ENCODE measurements around the gene CD96. TPM values are rescaled to one million over a fixed set of nuclear protein-coding genes. Genes with fewer than 3 reads are reported as not detected.
"Not testable (repeated sequence)": the region's sequence is repeated elsewhere in the genome, so short reads cannot be mapped to it uniquely, and the experiment has no call there.

The CD96 gene
- total and polyA plus RNA-seq, 7 experiments from 2014 or later: 142 to 309 (median 205) TPM

- Histone ChIP-seq H3K4me1 (ENCODE audit: control insufficient read depth in 2 of 2, insufficient read depth in 2 of 2, low read length in 2 of 2) (peaks cover 21 to 32% of the 10 kb centered on the region in 2 donors), H3K36me3 (ENCODE audit: control insufficient read depth in 2 of 3, insufficient read depth in 3 of 3, low read length in 3 of 3) (peaks cover 3 to 10% (median 5%) of the 10 kb centered on the region in 3 experiments), H3K4me3 (ENCODE audit: low read length) (no peak overlapping the region), H3K9me3 (ENCODE audit: control insufficient read depth in 2 of 3, low read length in 3 of 3) (no peaks in the 10 kb centered on the region), H3K27me3 (ENCODE audit: control insufficient read depth in 2 of 2, insufficient read depth in 2 of 2, low read length in 2 of 2) (no peaks in the 10 kb centered on the region), H3K27ac (ENCODE audit: low read depth, low read length) (no peak overlapping the region)
- H3K4me3 Mint-ChIP-seq: peak overlapping the region in 1 of 10 donors; percentile 16
- CTCF ChIA-PET: interaction anchor here (0.7 kb wide), 1 partner anchor 40 kb away, joined by 4 read pairs; no protein-coding TSS in a partner anchor
- POLR2A ChIA-PET: no interaction called here
- H3K27ac Mint-ChIP-seq: peak overlapping the region in 2 of 9 donors; percentile 8 to 50
- DNase-seq: no peak
- no peak for ATAC-seq
- H3K36me3 Mint-ChIP-seq: peaks cover 0 to 66% (median 13%) of the 10 kb centered on the region in 5 donors
- intact Hi-C loops (cut with micrococcal nuclease): loop anchor here (10.0 kb wide), 3 partner anchors 946 to 1884 kb away; partner anchors contain the start of genes ATG3 (in 1 of the 2) and SLC35A5 (in 1 of the 2)
- peaks cover 22 to 61% (median 47%) of the 10 kb centered on the region in 7 donors for H3K4me1 Mint-ChIP-seq
- H3K9me3 Mint-ChIP-seq: peaks cover 0 to 3% (median 0%) of the 10 kb centered on the region in 11 donors
- no peaks in the 10 kb centered on the region for H3K27me3 Mint-ChIP-seq
These were observed 76.9 kb downstream of the CD96 start for GRCh38 chr3:111618945-111619344.

- ChIA-PET CTCF (interaction anchor here (0.5 kb wide), 1 partner anchor 1656 kb away, joined by 3 read pairs; no protein-coding TSS in a partner anchor), POLR2A (no interaction called here)
- Histone ChIP-seq H3K9me3 (ENCODE audit: control insufficient read depth in 2 of 3, low read length in 3 of 3) (no peaks in the 10 kb centered on the region), H3K27ac (ENCODE audit: low read depth, low read length) (no peak overlapping the region), H3K4me3 (ENCODE audit: low read length) (no peak overlapping the region), H3K4me1 (ENCODE audit: control insufficient read depth in 2 of 2, insufficient read depth in 2 of 2, low read length in 2 of 2) (peaks cover 21 to 32% of the 10 kb centered on the region in 2 donors), H3K27me3 (ENCODE audit: control insufficient read depth in 2 of 2, insufficient read depth in 2 of 2, low read length in 2 of 2) (no peaks in the 10 kb centered on the region), H3K36me3 (ENCODE audit: control insufficient read depth in 2 of 3, insufficient read depth in 3 of 3, low read length in 3 of 3) (peaks cover 6 to 19% (median 14%) of the 10 kb centered on the region in 3 experiments)
- Mint-ChIP-seq H3K36me3 (peaks cover 7 to 66% (median 15%) of the 10 kb centered on the region in 5 donors), H3K27me3 (no peaks in the 10 kb centered on the region), H3K9me3 (peaks cover 0 to 6% (median 0%) of the 10 kb centered on the region in 11 donors), H3K4me1 (peaks cover 19 to 55% (median 42%) of the 10 kb centered on the region in 7 donors), H3K4me3 (no peak overlapping the region), H3K27ac (no peak overlapping the region)
- intact Hi-C loops (cut with micrococcal nuclease): loop anchor here (2.0 to 10.0 kb wide), 4 partner anchors 15 to 1885 kb away; partner anchors contain the start of genes ATG3 (in 1 of the 2) and SLC35A5 (in 1 of the 2)
- DNase-seq: no peak
- no peak for ATAC-seq
These were observed 77.8 kb downstream of the CD96 start for GRCh38 chr3:111619833-111620232.

- Histone ChIP-seq H3K4me3 (ENCODE audit: low read length) (no peak overlapping the region), H3K36me3 (ENCODE audit: control insufficient read depth in 2 of 3, insufficient read depth in 3 of 3, low read length in 3 of 3) (peaks cover 8 to 23% (median 15%) of the 10 kb centered on the region in 3 experiments), H3K4me1 (ENCODE audit: control insufficient read depth in 2 of 2, insufficient read depth in 2 of 2, low read length in 2 of 2) (peaks cover 11 to 16% of the 10 kb centered on the region in 2 donors), H3K9me3 (ENCODE audit: control insufficient read depth in 2 of 3, low read length in 3 of 3) (no peaks in the 10 kb centered on the region), H3K27me3 (ENCODE audit: control insufficient read depth in 2 of 2, insufficient read depth in 2 of 2, low read length in 2 of 2) (no peaks in the 10 kb centered on the region), H3K27ac (ENCODE audit: low read depth, low read length) (no peak overlapping the region)
- Mint-ChIP-seq H3K4me1 (peaks cover 7 to 38% (median 25%) of the 10 kb centered on the region in 7 donors), H3K27ac (no peak overlapping the region), H3K9me3 (peaks cover 0 to 8% (median 0%) of the 10 kb centered on the region in 11 donors), H3K4me3 (no peak overlapping the region), H3K27me3 (no peaks in the 10 kb centered on the region), H3K36me3 (peaks cover 9 to 62% (median 28%) of the 10 kb centered on the region in 5 donors)
- POLR2A ChIA-PET: no interaction called here
- peak; percentile 32 for ATAC-seq
- DNase-seq: peak in 1 of 9 donors; percentile 8
- intact Hi-C loops (cut with micrococcal nuclease): loop anchor here in 1 of 2 donors (2.0 kb wide), 1 partner anchor 17 kb away; no protein-coding TSS in a partner anchor
- CTCF ChIA-PET: interaction anchor here (1.0 kb wide), 1 partner anchor 113 kb away, joined by 3 read pairs; no protein-coding TSS in a partner anchor
These were observed 79.5 kb downstream of the CD96 start for GRCh38 chr3:111621535-111621934.

- ChIA-PET CTCF (no interaction called here), POLR2A (no interaction called here)
- ATAC-seq: no peak
- peaks cover 1 to 38% (median 11%) of the 10 kb centered on the region in 11 donors for H3K9me3 Mint-ChIP-seq
- peaks cover 37 to 83% (median 68%) of the 10 kb centered on the region in 5 donors for H3K36me3 Mint-ChIP-seq
- H3K9me3 ChIP-seq (ENCODE audit: control insufficient read depth in 2 of 3, low read length in 3 of 3): no peaks in the 10 kb centered on the region
- no peaks in the 10 kb centered on the region for H3K27me3 Mint-ChIP-seq
- no peaks in the 10 kb centered on the region for H3K27me3 ChIP-seq (ENCODE audit: control insufficient read depth in 2 of 2, insufficient read depth in 2 of 2, low read length in 2 of 2)
- no peak overlapping the region for H3K4me3 Mint-ChIP-seq
- no peak overlapping the region for H3K4me3 ChIP-seq (ENCODE audit: low read length)
- no peaks in the 10 kb centered on the region for H3K4me1 ChIP-seq (ENCODE audit: control insufficient read depth in 2 of 2, insufficient read depth in 2 of 2, low read length in 2 of 2)
- peaks cover 18 to 42% (median 21%) of the 10 kb centered on the region in 3 experiments for H3K36me3 ChIP-seq (ENCODE audit: control insufficient read depth in 2 of 3, insufficient read depth in 3 of 3, low read length in 3 of 3)
- no peak for DNase-seq
- peaks cover 0 to 22% (median 14%) of the 10 kb centered on the region in 7 donors for H3K4me1 Mint-ChIP-seq
- intact Hi-C loops (cut with micrococcal nuclease): no loop called here
- no peak overlapping the region for H3K27ac ChIP-seq (ENCODE audit: low read depth, low read length)
- no peak overlapping the region for H3K27ac Mint-ChIP-seq
These were observed 85.1 kb downstream of the CD96 start for GRCh38 chr3:111627092-111627491.

GRCh38 chr3:111629018-111629417 lies 87.0 kb downstream of the CD96 start:
- H3K27ac ChIP-seq (ENCODE audit: low read depth, low read length); DNase-seq; H3K27me3 Mint-ChIP-seq; H3K9me3 ChIP-seq (ENCODE audit: control insufficient read depth in 2 of 3, low read length in 3 of 3); H3K4me3 ChIP-seq (ENCODE audit: low read length); ATAC-seq; H3K4me3 Mint-ChIP-seq; H3K4me1 ChIP-seq (ENCODE audit: control insufficient read depth in 2 of 2, insufficient read depth in 2 of 2, low read length in 2 of 2); POLR2A ChIA-PET; H3K27me3 ChIP-seq (ENCODE audit: control insufficient read depth in 2 of 2, insufficient read depth in 2 of 2, low read length in 2 of 2); intact Hi-C loops (cut with micrococcal nuclease): not testable (repeated sequence)
- H3K4me1 Mint-ChIP-seq: peaks cover 0 to 22% (median 14%) of the 10 kb centered on the region in 7 donors
- peaks cover 1 to 46% (median 11%) of the 10 kb centered on the region in 11 donors for H3K9me3 Mint-ChIP-seq
- CTCF ChIA-PET: interaction anchor here (0.6 to 1.1 kb wide), 3 partner anchors 14 to 378 kb away, joined by 3 to 6 read pairs (median 4); no protein-coding TSS in a partner anchor
- H3K36me3 ChIP-seq (ENCODE audit: control insufficient read depth in 2 of 3, insufficient read depth in 3 of 3, low read length in 3 of 3): peaks cover 15 to 34% (median 18%) of the 10 kb centered on the region in 3 experiments
- peaks cover 37 to 90% (median 87%) of the 10 kb centered on the region in 5 donors for H3K36me3 Mint-ChIP-seq
- H3K27ac Mint-ChIP-seq: peak overlapping the region in 5 of 9 donors; percentile 16 to 69 (median 44)

- H3K4me1 ChIP-seq (ENCODE audit: control insufficient read depth in 2 of 2, insufficient read depth in 2 of 2, low read length in 2 of 2); DNase-seq; POLR2A ChIA-PET; intact Hi-C loops (cut with micrococcal nuclease); H3K27me3 ChIP-seq (ENCODE audit: control insufficient read depth in 2 of 2, insufficient read depth in 2 of 2, low read length in 2 of 2); ATAC-seq; H3K27me3 Mint-ChIP-seq; H3K9me3 ChIP-seq (ENCODE audit: control insufficient read depth in 2 of 3, low read length in 3 of 3); H3K4me3 ChIP-seq (ENCODE audit: low read length); H3K27ac ChIP-seq (ENCODE audit: low read depth, low read length); H3K4me3 Mint-ChIP-seq: not testable (repeated sequence)
- H3K36me3 ChIP-seq (ENCODE audit: control insufficient read depth in 2 of 3, insufficient read depth in 3 of 3, low read length in 3 of 3): peaks cover 6 to 22% (median 13%) of the 10 kb centered on the region in 3 experiments
- Mint-ChIP-seq H3K9me3 (peaks cover 1 to 40% (median 11%) of the 10 kb centered on the region in 11 donors), H3K36me3 (peaks cover 29 to 82% (median 77%) of the 10 kb centered on the region in 5 donors), H3K4me1 (peaks cover 0 to 22% (median 13%) of the 10 kb centered on the region in 7 donors), H3K27ac (peak overlapping the region in 3 of 9 donors; percentile 16 to 63 (median 59))
- CTCF ChIA-PET: interaction anchor here (1.2 kb wide), 1 partner anchor 15 kb away, joined by 3 read pairs; no protein-coding TSS in a partner anchor
These were observed 88.6 kb downstream of the CD96 start for GRCh38 chr3:111630638-111631037.

All from naive thymus-derived CD4-positive, alpha-beta T cell (primary cell).